OCI-LY3 (cell line): ENCODE measurements around the gene R3HDML.

Experiments used
- EZH2phosphoT487 ChIP-seq: fragments of 200-600 bp; shearing (Covaris generic); IDR thresholded peaks from 2 replicates; pipeline ENCODE4 v1.6.1; 2018; ENCODE audit warnings: antibody characterized with exemption, mixed run types, low read depth
- TF ChIP-seq, protein P1 (sequence below): fragments of 200-600, 300-600 bp; sonication (generic); IDR thresholded peaks from 2 replicates; pipeline ENCODE4 v1.5.1; 2014; ENCODE audit warnings: antibody characterized with exemption, low read length, low read depth

DNA sequence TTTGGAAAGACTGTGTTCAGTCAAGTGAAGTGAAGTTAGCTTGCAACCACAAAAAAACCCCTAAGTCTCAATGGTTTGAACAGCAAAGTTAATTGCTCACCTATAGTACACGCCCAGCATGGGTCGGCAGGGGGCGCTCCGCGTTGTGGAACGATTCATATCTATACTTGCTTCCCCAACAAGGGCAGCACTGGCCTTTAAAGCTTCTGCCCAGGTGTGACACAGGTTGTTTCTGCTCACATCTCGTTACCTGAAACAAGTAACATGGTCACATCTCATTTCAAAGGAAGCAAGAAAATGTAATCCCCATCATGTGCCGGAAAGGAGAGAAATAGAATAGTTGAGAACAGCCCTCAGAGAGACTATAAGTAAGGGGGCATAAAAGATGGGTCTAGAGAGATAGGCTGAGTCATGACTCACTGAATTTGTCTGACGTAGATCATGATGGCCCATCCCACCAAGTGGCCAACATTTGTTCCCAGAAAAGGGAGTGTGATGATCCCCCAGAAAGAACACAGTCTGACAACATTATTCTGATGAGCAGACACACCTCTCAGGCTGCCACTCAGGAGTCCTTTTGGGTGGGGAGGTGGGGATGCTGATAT is 47.7 kb downstream of the R3HDML start:
- TF ChIP-seq, protein P1, sequence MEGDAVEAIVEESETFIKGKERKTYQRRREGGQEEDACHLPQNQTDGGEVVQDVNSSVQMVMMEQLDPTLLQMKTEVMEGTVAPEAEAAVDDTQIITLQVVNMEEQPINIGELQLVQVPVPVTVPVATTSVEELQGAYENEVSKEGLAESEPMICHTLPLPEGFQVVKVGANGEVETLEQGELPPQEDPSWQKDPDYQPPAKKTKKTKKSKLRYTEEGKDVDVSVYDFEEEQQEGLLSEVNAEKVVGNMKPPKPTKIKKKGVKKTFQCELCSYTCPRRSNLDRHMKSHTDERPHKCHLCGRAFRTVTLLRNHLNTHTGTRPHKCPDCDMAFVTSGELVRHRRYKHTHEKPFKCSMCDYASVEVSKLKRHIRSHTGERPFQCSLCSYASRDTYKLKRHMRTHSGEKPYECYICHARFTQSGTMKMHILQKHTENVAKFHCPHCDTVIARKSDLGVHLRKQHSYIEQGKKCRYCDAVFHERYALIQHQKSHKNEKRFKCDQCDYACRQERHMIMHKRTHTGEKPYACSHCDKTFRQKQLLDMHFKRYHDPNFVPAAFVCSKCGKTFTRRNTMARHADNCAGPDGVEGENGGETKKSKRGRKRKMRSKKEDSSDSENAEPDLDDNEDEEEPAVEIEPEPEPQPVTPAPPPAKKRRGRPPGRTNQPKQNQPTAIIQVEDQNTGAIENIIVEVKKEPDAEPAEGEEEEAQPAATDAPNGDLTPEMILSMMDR, result peak; percentile 100
- no peak for TF ChIP-seq EZH2phosphoT487
